ENCODE measurements around the gene TSPYL6.
"Not testable (repeated sequence)": the region's sequence is repeated elsewhere in the genome, so short reads cannot be mapped to it uniquely, and the experiment has no call there.

TSPYL6 gene

DNA sequence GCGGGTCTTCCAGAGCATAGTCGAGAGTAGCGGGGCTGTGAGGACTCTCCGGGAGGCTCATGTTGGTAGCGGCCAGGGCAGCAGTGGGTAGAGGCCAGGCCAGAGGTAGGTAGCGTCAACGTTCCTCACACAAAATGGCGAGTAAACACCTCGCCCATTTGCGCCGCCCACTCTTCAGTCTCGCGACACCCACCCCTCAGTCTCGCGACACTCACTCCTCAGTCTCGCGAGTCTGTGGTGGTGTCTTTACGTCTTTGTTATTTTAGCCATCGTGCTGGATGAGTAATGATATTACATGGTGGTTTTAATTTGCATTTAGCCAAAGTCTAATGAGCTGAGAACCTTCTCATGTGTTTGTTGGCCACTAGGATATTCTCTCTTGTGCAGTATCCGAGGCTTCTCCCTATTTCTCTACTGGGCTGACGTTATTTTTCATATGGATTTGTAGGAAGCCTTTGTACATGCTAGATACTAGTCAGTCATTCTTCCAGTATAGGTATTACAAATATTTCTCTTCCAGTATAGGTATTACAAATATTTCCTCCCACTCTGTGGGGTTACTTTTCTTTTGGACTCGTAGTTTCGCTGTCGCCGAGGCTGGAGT lies at the start of gene TSPYL6:
Gene TSPYL6 (minus strand): TSS at position 139 of the 604 bp plus-strand sequence. CDS start 78 bp downstream, at position 61.
- no peak for DNase-seq (ENCODE audit: low read depth in 2 of 2)

DNA sequence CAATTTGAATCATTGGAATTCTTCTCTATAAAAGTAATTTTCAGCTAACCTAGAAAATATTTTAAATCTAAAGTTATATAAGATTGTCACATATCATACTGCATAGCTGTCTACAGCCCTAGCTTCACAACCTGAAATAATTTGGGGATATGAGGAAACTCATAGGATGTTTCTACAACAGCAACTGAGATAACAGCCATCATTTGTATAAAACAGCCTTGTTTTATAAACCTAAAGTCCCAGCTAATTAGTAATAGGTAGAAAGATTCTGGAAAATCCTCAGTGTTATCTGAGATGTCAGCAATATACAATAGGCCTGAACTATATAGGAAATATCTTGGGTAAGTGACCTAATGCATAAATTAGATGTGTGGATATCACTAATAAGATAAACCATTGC lies 47.6 kb upstream of the TSPYL6 start:
- DNase-seq (ENCODE audit: low read depth in 2 of 2): no peak

DNA sequence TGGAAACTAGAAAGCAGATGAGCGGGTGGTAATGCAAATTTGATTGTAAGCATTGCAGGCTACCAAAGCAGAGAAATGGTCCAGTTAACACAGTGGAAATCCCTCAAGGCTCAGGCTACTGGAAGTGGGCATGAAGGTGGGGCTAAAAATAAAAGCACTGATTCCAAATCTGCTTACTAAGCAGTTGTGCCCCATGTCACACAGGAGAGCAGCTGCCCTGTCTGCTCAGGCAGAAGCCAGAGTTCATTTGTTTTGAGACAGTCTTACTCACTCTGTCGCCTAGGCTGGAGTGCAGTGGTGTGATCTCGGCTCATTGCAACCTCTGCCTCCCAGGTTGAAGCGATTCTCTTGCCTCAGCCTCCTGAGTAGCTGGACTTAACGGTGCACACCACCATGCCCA lies 42.5 kb upstream of the TSPYL6 start:
- no peak for DNase-seq (ENCODE audit: low read depth in 2 of 2)

DNA sequence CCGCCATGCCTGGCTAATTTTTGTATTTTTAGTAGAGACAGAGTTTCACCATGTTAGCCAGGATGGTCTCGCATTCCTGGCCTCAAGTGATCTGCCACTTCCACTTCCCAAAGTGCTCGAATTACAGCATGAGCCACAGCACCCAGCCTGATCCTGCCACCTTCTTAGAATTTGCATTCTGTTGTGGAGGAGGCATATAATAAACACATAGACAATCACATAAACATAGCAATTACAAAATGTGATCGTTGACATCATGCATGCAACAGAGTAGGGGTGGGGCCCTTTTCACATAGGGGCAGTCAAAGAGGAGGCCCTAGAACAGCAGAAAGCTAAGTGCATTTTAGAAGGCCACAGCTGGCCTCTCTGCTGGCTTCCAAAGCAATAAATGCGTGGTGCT lies 39.9 kb upstream of the TSPYL6 start:
- DNase-seq (ENCODE audit: low read depth in 2 of 2): no peak

DNA sequence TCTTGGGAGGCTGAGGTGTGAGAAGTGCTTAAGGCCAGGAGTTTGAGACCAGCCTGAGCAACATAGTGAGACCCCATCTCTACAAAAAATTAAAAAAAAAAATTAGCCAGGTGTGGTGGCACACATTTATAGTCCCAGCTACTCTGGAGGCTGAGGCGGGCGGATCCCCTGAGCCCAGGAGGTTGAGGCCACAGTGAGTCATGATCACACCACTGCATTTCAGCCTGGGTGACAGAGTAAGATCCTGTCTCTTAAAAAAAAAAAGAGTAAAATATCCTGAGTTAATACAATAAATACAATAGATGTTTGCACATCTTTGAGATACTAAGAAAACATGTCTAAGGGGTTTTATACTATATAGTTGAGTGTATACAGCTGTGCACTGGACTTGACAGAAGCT lies 38.6 kb upstream of the TSPYL6 start:
- DNase-seq (ENCODE audit: low read depth in 2 of 2): not testable (repeated sequence)

DNA sequence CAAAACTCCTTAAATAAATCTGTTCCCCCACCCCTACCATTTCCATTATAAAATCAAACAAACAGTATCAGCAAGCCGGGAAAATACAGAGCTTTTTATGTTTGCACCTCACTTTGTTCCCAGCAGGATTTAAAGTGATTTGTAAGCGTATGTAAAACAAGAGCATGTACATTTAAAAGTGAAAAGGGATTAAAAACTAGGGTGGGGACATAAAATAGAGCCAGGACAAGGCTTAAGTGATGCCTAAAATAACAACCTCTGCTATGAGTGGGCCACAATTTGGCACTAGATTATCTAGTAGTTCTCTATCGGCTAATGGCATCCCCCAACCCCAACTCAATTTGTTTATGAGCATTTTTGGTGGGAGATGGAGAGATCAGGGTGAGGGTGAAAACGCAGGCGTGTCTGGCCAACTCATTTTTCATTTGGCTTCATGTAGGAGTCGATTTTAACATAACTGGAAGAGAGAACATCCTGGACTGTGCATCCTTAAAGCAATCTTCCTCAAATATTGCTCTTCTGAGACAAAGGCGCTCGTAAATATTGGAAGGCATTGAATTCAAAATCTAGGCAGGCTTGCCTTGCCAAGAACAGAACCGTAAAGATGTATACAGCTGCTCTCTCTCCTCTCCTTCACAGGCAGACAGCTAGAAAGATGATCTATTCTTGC lies 34.5 kb upstream of the TSPYL6 start:
- no peak for DNase-seq (ENCODE audit: low read depth in 2 of 2)

DNA sequence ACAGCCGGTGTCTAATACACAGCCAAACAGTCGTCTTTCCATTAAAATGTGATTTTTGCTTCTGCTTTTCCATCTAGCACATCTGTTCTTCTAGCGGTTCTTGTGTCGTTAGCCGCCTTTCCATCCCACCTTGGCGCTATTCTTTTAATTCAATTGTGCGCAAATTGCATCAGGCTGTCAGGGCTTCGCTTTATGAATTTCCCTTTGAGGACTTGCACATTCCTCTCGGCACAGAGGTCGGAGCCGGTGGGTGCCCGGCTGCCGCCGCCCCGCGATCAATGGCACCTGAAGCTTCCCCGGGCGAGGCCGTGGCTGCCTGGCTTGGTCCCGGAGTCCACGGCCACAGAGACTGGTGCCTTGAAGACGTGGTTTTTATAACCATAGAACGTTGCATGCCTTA lies 33.9 kb upstream of the TSPYL6 start:
- no peak for DNase-seq (ENCODE audit: low read depth in 2 of 2)

DNA sequence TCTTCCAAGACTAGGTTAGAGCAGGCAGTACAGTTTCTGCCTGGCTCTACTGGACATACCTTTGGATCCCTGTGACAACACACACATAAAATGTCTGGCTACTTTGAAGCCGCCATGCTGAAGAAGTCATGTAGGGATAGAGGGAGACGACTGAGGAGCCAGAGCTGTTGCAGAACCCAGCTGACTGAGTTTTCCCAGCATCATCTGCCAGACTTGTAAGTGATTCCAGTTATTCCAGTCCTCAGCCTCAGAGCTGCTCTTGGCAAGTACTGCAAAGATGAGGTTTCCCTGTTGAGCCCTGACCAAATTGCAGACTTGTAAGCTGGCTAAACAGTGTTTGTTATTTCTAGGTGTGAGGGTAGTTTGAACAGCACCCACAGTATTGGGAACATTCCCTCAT lies 31.5 kb upstream of the TSPYL6 start:
- no peak for DNase-seq (ENCODE audit: low read depth in 2 of 2)

DNA sequence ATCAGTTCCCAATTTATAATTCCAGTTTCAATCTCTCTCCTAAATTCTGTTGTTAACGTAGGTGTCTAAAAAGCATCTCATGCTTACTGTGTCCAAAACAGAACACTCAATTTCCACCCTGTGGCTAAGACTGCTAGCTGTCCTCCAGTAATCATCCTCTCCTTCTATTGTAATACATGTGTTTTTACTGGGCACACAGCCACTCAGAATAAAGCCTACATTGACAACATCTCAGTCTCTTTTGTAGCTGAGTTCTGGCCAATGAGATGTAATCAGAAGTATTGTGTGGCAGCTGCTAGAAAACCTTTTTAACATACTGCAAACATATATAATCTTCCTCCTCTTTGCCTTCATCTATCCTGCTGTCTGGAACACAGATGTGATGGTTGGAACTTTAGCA lies 29.4 kb upstream of the TSPYL6 start:
- DNase-seq (ENCODE audit: low read depth in 2 of 2): no peak

DNA sequence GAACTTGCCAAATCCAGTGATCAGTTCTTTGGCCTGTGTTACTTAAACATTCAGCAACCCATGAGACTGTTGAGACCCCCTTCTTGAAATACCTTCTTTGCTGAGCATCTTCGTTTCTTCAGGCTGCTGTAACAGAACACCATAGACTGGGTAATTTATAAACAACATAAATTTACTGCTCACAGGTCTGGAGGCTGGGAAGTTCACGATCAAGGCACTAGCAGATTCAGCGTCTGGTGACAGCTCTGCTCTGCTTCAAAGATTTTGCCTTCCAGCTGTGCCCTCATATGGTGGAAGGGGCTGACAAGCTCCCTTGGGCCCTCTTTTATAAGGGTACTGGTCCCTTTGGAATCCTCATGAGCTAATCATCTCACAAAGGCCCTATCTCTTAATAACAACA lies 28.8 kb upstream of the TSPYL6 start:
- no peak for DNase-seq (ENCODE audit: low read depth in 2 of 2)

DNA sequence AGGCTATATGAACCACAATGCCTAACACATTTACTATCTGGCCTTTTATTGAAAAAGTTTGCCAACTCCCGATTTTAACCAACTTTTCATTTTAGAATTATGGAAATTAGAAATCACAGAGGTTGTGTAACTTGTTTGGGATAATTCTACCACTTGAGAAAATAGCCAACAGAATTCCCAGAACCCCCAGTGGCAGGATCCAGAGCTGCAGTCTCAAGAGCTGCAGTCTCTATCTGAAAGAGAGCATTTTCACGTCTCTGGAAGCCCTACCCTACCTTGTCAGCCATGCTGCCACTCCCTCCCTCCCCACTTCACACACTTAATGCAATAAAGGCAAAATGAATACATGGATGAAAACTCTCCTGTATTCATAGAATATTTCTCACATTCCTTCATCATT lies 23.4 kb upstream of the TSPYL6 start:
- no peak for DNase-seq (ENCODE audit: low read depth in 2 of 2)

DNA sequence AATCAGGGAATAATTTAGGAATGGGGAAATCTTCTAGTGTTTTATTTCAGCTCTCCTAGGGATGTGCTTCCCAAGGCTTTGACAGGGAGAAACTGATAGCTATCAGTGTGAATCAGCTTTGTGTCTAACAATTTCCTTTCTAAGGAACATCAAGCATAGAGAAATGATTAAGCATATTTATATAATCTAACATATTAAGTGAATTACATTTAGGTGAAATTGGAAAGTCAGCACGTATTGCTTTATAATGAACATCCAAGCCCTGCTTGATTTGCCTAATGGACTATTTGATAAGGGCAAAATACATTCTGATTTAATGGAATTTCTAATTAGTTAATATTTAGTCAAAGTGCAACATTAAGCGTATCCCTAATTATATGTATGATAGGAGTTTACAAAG lies 19.5 kb upstream of the TSPYL6 start:
- no peak for DNase-seq (ENCODE audit: low read depth in 2 of 2)

DNA sequence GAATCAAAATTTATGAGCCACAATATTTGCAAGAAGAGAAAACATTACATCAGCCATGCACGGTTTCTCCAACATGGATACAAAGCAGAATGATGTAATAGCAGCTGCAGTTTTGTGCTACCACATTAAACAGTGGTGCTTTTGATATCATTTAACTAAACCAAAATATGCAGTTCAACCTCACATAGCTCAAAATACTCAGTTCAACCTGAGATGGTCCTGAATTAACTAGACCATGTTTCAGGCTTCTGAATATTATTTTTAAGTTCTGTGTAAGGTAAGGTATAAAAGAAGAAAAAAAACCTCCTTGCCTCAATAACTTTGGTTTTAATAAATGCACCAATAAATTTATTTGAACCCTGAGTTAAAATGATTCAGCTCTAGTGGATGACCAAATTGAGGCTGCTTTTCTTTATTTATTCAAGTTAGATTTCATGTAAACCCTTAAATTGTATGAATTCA lies 18.8 kb upstream of the TSPYL6 start:
- DNase-seq (ENCODE audit: low read depth in 2 of 2): no peak

DNA sequence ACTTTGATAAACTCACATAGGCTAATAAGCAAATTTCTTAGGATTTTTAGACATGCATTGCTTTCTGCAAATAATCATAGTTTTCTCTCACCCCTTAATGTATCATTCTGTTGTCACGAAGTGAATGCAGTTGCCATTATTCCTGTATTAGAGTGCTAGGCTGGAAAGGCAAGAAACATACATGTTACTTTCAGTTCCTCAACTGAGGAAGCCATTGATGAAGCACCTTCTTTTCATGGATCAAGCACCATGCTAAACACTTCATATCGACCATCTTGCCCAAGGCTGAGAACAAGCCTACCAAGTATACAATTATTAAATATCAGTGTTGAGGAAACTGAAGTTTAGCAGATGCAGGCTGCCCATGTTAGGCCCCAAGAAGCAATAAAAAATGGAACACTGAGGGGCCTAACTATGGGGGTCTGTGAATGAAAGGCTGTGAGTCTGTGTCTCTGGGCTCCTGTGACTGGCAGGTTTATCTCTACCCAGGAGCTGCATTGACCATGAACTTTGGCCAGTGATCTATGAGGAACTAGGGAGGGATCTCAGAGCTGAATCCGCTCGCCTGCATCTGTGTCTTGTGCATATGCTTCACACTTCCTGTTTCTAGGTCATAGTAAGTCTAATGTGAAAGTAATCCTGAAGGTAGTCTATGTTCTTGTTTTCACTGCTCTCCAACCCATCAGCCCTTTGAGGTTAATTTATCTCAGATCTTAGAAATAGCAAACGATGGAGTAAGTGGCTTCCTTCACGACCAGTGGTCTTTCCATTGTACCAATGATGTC lies 16.0 kb upstream of the TSPYL6 start:
- DNase-seq (ENCODE audit: low read depth in 2 of 2): no peak

DNA sequence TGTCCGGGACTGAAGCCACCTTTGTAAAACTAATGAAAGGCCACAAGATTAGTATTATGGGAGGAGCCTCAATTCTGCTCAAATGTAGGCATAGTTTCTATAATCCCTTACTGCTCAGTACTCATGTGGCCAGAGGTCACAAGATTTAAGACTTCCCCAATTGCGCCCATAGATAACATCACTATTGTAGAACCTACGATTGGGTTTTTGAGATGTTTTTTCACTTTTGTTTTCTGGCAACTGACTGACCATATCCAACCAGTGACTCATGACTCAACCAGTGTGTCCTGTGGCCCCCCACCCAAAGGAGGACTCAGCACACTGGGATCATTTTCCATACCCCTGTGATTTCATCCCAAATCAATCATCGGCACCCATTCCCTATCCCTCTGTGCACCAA lies 15.2 kb upstream of the TSPYL6 start:
- no peak for DNase-seq (ENCODE audit: low read depth in 2 of 2)

DNA sequence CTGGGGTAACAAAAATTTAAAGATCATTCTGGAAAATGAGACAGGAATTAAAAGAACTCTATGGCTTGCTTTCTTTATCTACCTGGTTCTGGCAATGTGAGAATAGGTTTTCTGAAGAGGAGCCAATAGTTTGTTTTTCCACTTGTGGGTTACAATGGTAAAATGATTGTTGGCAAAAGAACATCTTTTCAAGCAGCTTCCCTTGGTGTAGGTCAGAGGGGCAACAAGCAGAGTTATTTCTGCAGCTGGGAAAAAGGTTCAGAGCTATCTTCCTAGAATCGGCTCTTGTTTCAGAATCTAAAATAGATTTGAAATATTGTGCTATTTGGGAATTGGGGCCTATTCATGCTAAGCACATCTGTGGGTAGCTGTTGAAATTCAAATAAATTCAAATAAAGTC lies 11.5 kb upstream of the TSPYL6 start:
- no peak for DNase-seq (ENCODE audit: low read depth in 2 of 2)

DNA sequence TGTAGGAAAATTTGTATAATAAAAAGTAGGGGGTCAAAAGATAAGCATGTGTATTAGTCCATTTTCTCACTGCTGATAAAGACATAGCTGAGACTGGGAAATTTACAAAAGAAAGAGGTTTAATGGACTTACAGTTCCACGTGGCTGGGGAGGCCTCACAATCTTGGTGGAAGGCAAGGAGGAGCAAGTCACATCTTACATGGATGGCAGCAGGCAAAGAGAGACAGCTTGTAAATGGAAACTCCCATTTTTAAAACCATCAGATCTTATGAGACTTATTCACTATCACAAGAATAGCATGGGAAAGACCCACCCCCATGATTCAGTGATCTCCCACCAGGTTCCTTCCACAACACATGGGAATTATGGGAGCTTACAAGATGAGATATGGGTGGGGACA lies 9.1 kb upstream of the TSPYL6 start:
- DNase-seq (ENCODE audit: low read depth in 2 of 2): not testable (repeated sequence)

DNA sequence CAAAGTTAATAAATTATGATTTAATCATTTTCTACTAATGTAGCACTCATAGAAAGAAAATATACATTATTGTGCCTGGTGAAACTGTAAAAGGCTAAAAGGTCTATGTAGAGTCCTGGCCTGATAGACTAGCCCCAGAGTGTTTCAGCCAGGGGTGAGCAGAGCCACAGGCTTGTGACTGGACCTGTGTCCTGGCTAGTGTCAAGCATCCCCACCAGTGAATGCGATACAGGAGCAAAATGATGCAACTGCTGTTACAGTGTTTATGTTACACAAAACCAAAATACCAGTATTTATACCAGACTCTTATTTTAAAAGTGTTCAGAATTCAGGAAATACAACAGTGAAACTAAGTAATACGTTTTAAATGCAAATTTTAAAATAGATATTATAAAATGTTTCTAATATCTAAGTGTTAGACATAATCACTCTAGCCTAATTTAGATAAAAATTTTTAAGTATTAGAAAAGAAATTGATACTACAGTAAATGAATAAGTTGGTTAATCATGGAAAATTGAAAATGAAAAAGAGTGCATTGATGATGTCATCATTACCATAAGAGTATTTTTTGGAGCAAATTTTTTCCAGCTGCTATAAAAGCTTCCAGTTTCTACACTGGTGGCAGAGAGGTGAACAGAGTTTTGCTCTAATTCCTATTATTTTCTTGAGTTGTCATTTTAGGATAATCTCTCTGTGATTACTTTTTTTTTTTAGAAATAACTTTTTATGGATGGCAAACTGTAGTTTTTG lies 6.2 kb upstream of the TSPYL6 start:
- DNase-seq (ENCODE audit: low read depth in 2 of 2): no peak

DNA sequence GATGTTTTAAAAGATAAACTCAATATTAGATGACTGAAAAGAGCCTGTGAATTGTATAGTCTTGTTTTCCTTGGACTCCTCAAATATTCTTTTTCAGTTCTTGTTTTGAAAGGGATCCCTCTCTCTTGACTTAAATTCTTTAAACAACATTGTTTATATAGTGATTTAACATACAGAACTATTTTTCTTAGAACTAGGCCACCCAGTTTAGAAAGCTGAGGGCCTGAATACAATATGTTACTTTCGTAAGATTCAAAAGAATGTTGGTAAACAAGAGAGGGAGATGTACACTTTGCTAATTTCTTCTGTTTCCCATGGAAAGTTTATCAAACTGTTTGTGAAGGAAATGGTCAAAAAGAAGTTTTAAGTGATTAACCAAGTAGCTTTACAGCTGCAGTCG lies 5.5 kb upstream of the TSPYL6 start:
- no peak for DNase-seq (ENCODE audit: low read depth in 2 of 2)

DNA sequence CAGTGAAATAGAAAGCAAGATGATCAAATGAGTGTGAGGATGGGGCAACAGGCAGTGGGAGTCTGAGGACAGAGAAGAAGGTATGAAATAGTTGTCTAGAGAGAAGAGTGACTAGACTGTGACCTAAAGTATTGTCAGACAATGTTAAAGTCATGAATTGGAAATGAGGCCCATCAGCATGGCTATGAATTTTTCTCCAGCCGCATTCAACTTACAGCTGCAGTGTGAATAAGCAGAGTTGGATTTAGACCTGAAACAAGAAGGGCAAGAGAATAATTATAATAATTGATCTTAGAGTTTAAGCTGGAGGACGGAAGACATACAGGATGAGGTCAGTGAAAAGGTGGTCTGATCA lies 4.2 kb upstream of the TSPYL6 start:
- DNase-seq (ENCODE audit: low read depth in 2 of 2): no peak

DNA sequence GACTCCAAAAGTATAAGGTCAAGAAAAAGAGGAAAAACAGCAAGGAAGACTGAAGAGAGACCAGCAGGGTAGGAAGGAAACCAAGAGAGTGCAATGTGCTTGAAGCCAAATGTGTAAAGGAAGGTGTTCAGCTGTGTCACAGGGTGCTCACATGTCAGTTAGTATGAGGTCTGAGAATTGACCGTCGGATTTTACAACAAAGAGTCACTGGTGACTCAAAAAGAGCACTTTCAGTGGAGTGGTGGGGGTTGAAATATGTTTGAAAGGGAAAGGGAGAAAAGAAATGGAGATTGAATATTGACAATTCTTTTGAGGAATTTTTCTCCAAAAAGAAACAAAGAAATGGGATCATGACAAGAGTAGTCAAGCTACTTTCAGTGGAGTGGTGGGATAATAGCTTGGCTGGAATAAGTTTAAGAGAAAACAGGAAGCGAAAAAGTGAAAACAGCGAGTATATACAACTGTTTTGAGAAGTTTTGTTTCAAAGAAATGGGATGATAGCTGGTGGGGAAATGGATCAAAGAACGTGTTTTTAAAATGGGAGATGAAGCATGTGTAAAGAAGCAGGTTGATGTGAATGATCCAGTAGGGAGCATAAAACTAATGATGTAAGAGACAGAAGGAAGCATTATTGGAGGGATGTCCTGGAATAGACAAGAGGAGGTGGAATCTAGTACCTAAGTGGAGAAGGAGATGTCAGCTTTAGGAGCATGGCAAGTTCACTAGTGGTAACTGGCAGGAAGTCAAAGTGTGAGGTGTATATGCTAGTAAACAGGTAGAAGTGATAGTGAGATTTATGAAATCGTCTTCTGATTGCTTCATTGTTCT lies 3.6 kb upstream of the TSPYL6 start:
- no peak for DNase-seq (ENCODE audit: low read depth in 2 of 2)

DNA sequence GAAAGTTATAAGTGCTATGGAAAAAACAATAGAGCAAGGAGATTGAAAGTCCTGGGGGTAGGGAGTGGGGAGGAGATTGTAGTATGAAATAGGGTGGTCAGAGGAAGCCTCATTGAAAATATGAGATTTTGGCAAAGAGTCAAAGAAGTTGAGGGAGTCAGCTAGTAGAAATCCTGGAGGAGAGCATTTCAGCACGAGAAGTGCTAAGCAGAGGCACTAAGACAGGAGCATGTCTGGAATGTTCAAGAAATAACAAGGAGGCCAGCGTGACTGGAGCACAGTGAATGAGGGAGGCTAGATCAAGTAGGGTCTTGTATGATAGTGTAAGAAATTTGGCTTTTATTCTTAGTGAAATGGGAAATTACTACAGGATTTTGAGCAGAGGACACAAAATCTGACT lies 2.1 kb upstream of the TSPYL6 start:
- no peak for DNase-seq (ENCODE audit: low read depth in 2 of 2)
